Activated naive CD4-positive, alpha-beta T cell treated with anti-CD3 and anti-CD28 coated beads, Interleukin-2, amount 10 ng/mL, durations not matched to agents 7 days and 5 days (primary cell): ENCODE results near the gene SECISBP2L.

Source experiments
- CTCF ChIA-PET: fragments of 350-600 bp; sonication (Branson Sonifier 250); formaldehyde crosslinking; loops from one replicate; lab custom pipeline; 2021; ENCODE audit warnings: antibody characterized with exemption; lab: Charles Lee
- DNase-seq: peaks from one replicate; pipeline ENCODE4 v3.0.0-alpha.2; 2020
- H3K27ac Mint-ChIP-seq: one replicate; pipeline ENCODE4 v1.8.0; 2021; ENCODE audit warnings: mild to moderate bottlenecking, moderate library complexity, mixed read lengths
- H3K27me3 Mint-ChIP-seq: one replicate; pipeline ENCODE4 v1.8.0; 2021; ENCODE audit warnings: mild to moderate bottlenecking, mixed read lengths
- H3K36me3 Mint-ChIP-seq: one replicate; pipeline ENCODE4 v1.8.0; 2021; ENCODE audit warnings: mixed read lengths
- H3K4me1 Mint-ChIP-seq: one replicate; pipeline ENCODE4 v1.8.0; 2021; ENCODE audit warnings: mixed read lengths
- H3K4me3 Mint-ChIP-seq: one replicate; pipeline ENCODE4 v1.8.0; 2021; ENCODE audit warnings: mild to moderate bottlenecking, moderate library complexity, mixed read lengths
- H3K9me3 Mint-ChIP-seq: one replicate; pipeline ENCODE4 v1.8.0; 2021; ENCODE audit warnings: mixed read lengths

SECISBP2L gene

DNA sequence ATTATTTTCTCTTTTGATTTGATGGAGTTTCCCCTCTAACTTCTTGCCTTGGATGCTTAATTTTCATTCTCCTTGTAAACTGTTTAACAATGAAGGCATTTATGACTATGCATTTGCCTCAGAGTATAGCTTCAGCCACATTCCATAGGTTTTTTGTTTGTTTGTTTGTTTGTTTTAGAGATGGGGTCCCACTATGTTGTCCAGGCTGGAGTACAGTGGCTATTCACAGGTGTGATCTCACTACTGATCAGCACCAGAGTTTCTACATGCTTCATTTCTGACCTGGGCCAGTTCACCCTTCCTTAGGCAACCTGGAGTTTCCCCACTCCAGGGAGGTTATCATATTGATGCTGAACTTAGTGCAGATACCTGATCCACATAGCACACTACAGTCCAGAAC, 4.1 kb downstream of the SECISBP2L start:
- CTCF ChIA-PET: interaction anchor here (0.7 kb wide), 1 partner anchor 180 kb away, joined by 3 read pairs; no protein-coding TSS in a partner anchor
- peaks cover 26% of the 10 kb centered on the region for H3K4me1 Mint-ChIP-seq
- peaks cover 6% of the 10 kb centered on the region for H3K36me3 Mint-ChIP-seq
- no peak for DNase-seq
- H3K27me3 Mint-ChIP-seq: peaks cover 5% of the 10 kb centered on the region
- no peaks in the 10 kb centered on the region for H3K9me3 Mint-ChIP-seq
- H3K4me3 Mint-ChIP-seq: no peak overlapping the region
- no peak overlapping the region for H3K27ac Mint-ChIP-seq

GRCh38 chr15:49041426-49041825, 4.8 kb downstream of the SECISBP2L start:
- no peaks in the 10 kb centered on the region for H3K9me3 Mint-ChIP-seq
- peaks cover 3% of the 10 kb centered on the region for H3K27me3 Mint-ChIP-seq
- CTCF ChIA-PET: no interaction called here
- H3K36me3 Mint-ChIP-seq: peaks cover 5% of the 10 kb centered on the region
- DNase-seq: no peak
- H3K27ac Mint-ChIP-seq: no peak overlapping the region
- H3K4me1 Mint-ChIP-seq: peaks cover 22% of the 10 kb centered on the region
- H3K4me3 Mint-ChIP-seq: no peak overlapping the region

DNA sequence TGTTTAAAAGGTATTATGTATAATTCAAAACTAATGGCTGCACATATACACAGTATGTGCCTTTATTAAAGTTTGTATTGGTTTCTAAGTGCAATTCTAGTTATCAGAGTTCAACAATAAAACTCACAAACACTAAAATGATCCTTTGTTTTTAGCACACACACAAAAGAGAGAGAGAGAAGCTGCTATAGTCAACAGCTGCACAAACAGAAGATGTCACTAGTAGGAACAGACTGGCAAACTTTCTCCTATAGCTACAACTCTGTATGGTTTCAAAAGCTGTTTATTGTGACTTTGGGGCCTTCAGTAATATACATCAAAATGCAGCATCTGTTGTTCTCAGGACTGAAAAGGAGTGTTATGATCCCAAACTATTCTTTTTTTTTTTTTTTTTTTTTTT, 6.1 kb downstream of the SECISBP2L start:
- H3K27ac Mint-ChIP-seq: no peak overlapping the region
- peaks cover 11% of the 10 kb centered on the region for H3K36me3 Mint-ChIP-seq
- no peaks in the 10 kb centered on the region for H3K9me3 Mint-ChIP-seq
- no peak overlapping the region for H3K4me3 Mint-ChIP-seq
- CTCF ChIA-PET: no interaction called here
- no peaks in the 10 kb centered on the region for H3K27me3 Mint-ChIP-seq
- peaks cover 17% of the 10 kb centered on the region for H3K4me1 Mint-ChIP-seq
- DNase-seq: no peak

DNA sequence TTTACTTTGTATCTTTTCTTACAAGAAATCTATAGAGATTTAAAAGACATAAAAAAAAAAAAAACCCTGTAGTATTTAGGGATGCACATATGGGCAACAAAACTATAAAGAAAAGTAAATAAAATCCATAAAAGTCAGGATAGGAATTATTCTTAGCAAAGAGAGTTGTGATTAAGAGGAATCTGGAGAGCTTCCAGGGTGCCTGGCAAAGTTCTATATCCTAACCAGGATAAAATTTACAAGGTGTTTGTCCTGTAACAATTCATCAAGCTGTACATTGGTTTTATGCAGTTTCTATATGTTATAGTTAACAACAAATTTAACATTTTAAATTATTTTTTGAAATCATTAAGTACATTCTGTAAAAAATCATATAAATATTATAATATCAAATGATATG, 7.9 kb downstream of the SECISBP2L start:
- Mint-ChIP-seq H3K4me3 (no peak overlapping the region), H3K9me3 (no peaks in the 10 kb centered on the region), H3K36me3 (peaks cover 11% of the 10 kb centered on the region), H3K4me1 (peaks cover 4% of the 10 kb centered on the region), H3K27ac (no peak overlapping the region), H3K27me3 (no peaks in the 10 kb centered on the region)
- CTCF ChIA-PET: no interaction called here
- DNase-seq: no peak

GRCh38 chr15:49037546-49037940, 8.7 kb downstream of the SECISBP2L start:
- no peak overlapping the region for H3K4me3 Mint-ChIP-seq
- H3K9me3 Mint-ChIP-seq: no peaks in the 10 kb centered on the region
- H3K4me1 Mint-ChIP-seq: peaks cover 4% of the 10 kb centered on the region
- H3K36me3 Mint-ChIP-seq: peaks cover 11% of the 10 kb centered on the region
- DNase-seq: no peak
- no peak overlapping the region for H3K27ac Mint-ChIP-seq
- H3K27me3 Mint-ChIP-seq: no peaks in the 10 kb centered on the region
- CTCF ChIA-PET: interaction anchor here (0.8 kb wide), 1 partner anchor 62 kb away, joined by 3 read pairs; no protein-coding TSS in a partner anchor

DNA sequence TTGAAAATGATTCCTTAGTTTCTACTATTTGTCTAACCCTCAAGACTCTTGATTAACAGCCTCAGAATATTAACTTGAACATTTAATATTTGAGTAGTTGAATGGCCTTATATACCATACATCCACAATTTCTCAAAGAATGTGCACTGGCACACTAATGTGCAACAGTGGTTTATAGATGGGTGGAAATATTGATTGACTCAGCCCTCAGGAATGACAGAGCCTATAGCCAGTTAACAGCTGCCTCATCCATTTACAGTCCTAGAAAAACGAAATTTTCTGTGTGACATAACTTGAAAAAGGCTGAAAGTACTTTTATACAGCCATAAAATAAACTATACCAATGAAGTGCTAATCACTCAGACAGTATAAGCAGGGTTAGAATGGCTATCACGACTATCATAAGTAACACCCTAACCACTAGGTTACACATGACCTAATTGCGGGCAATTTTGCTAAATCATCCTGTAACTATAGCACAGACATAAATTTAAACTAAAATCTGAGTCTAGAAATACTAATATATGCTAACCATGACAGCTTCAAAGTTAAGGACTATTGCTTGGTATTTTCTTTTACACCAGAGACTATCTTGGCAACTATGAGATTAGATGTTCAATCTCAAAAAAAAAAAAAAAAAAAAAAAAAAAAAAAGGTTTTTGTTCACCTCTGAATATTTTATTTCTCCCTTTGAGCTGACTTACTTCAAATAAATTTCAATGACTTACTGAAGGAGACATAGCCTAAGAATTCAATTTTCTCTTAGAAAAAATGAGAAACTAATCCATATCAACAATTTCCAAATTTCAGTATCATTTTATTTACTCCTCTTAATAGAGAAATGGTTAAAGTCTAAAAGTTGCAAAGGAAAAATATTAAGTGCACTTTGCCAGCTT, 9.3 kb downstream of the SECISBP2L start:
- no peak overlapping the region for H3K4me3 Mint-ChIP-seq
- CTCF ChIA-PET: interaction anchor here (0.8 kb wide), 1 partner anchor 62 kb away, joined by 3 read pairs; no protein-coding TSS in a partner anchor
- H3K4me1 Mint-ChIP-seq: peaks cover 4% of the 10 kb centered on the region

DNA sequence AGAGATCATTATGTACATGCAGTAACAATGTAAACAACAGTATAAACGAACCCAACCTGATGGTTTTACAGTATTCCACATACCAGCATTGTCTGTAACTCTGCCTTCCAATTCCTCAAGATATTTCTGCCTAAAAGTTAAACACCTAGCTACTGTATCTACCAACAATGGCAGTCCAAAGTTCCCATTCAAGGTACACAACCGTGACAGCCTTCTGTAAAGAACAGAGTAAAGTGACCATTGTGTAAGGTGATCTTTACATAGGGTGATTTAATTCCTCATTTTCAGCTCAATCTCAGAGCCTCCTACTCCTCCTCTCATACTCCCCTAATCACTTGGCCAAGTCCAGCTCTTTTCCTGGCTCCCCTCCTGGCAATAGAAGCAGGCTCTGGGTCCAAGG, 10.4 kb downstream of the SECISBP2L start:
- Mint-ChIP-seq H3K4me3 (no peak overlapping the region), H3K27ac (no peak overlapping the region), H3K36me3 (peaks cover 8% of the 10 kb centered on the region), H3K4me1 (peaks cover 4% of the 10 kb centered on the region), H3K27me3 (no peaks in the 10 kb centered on the region), H3K9me3 (no peaks in the 10 kb centered on the region)
- CTCF ChIA-PET: no interaction called here
- DNase-seq: no peak

More for the DNA sequence above, 9.3 kb downstream of the SECISBP2L start:
- peaks cover 8% of the 10 kb centered on the region for H3K36me3 Mint-ChIP-seq
- no peak for DNase-seq
- H3K27ac Mint-ChIP-seq: no peak overlapping the region
- H3K9me3 Mint-ChIP-seq: no peaks in the 10 kb centered on the region
- H3K27me3 Mint-ChIP-seq: no peaks in the 10 kb centered on the region

DNA sequence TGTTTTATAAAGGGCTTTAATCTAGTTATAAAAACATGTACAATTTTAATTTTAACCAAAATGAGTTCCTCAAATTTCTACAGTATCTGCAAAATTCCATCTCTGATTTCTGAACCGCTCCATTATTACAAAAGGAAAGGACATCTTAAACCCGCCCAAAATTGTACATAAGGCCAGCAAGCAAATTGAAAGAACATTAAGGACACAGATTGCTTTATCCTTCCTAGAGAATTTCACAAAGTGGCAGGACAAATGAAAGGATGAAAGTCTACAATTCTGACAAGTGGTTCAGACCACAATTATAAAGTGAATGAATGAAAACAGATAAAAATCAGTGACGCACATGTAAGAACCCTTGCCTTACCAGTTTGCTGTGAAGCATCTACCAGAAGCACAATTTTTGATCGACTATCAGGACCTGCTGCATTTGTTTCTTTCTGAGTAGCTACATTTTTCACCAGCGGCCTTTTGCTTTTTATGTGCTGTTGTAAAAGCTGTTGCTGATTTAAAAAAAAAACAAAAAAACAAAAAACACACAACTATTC, 13.6 kb downstream of the SECISBP2L start:
- Mint-ChIP-seq H3K27me3 (no peaks in the 10 kb centered on the region), H3K9me3 (no peaks in the 10 kb centered on the region), H3K4me3 (no peak overlapping the region), H3K36me3 (peaks cover 12% of the 10 kb centered on the region), H3K4me1 (peaks cover 1% of the 10 kb centered on the region), H3K27ac (no peak overlapping the region)
- CTCF ChIA-PET: no interaction called here
- DNase-seq: no peak

GRCh38 chr15:49031804-49032203, 14.4 kb downstream of the SECISBP2L start:
- DNase-seq: no peak
- Mint-ChIP-seq H3K4me3 (no peak overlapping the region), H3K27ac (no peak overlapping the region), H3K27me3 (no peaks in the 10 kb centered on the region), H3K36me3 (peaks cover 16% of the 10 kb centered on the region), H3K4me1 (no peaks in the 10 kb centered on the region), H3K9me3 (no peaks in the 10 kb centered on the region)
- CTCF ChIA-PET: no interaction called here

GRCh38 chr15:49026700-49027099, 19.5 kb downstream of the SECISBP2L start:
- Mint-ChIP-seq H3K36me3 (peaks cover 26% of the 10 kb centered on the region), H3K27me3 (no peaks in the 10 kb centered on the region), H3K4me3 (no peak overlapping the region)

DNA sequence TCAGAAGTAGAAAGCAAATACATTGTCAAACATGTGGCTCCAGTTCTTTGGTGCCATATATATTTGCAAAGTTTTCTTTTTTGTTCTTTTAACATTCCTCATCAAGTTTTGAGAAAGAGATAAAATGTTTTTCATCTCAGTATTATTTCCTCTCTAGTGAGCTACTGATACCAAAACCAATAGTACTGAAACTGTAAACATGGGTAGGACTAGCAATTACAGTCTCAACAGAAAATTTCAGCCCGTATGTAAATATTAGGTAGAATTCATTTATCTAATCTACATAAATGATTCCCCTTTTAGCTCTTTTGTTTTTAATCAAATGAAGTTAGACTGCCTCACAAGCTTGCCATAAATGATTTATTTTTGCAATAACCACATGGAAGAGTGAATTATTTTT, 21.4 kb downstream of the SECISBP2L start:
- H3K9me3 Mint-ChIP-seq: no peaks in the 10 kb centered on the region
- peaks cover 5% of the 10 kb centered on the region for H3K4me1 Mint-ChIP-seq
- no peak overlapping the region for H3K27ac Mint-ChIP-seq
- H3K27me3 Mint-ChIP-seq: no peaks in the 10 kb centered on the region
- CTCF ChIA-PET: no interaction called here
- no peak for DNase-seq
- no peak overlapping the region for H3K4me3 Mint-ChIP-seq
- peaks cover 34% of the 10 kb centered on the region for H3K36me3 Mint-ChIP-seq

More at GRCh38 chr15:49026700-49027099, 19.5 kb downstream of the SECISBP2L start:
- no peak overlapping the region for H3K27ac Mint-ChIP-seq
- CTCF ChIA-PET: no interaction called here
- no peak for DNase-seq
- no peaks in the 10 kb centered on the region for H3K9me3 Mint-ChIP-seq
- H3K4me1 Mint-ChIP-seq: peaks cover 5% of the 10 kb centered on the region

- CTCF ChIA-PET: no interaction called here
- no peak overlapping the region for H3K27ac Mint-ChIP-seq
- peaks cover 5% of the 10 kb centered on the region for H3K4me1 Mint-ChIP-seq
- H3K4me3 Mint-ChIP-seq: no peak overlapping the region
- no peaks in the 10 kb centered on the region for H3K27me3 Mint-ChIP-seq
- DNase-seq: no peak
- peaks cover 40% of the 10 kb centered on the region for H3K36me3 Mint-ChIP-seq
- no peaks in the 10 kb centered on the region for H3K9me3 Mint-ChIP-seq
Observed at GRCh38 chr15:49023354-49023753, 22.9 kb downstream of the SECISBP2L start.

DNA sequence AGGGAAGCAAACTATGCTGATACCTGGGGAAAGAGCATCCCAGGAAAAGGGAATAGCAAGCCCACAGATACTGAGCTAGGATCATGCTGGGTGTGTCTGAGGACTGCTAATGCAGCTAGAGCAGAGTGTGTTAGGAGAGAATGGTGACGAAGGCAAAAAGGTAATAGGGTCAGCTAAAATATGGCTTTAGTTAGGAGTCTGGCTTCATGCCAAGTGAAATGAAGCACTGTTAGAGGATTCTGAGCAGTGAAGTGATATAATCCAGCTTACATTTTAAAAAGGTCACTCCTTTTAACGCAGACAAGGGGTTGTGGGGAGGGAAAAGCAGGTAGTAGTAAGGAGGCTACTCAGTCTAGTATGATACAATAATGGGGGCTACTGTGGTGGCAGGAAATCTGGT, 30.4 kb downstream of the SECISBP2L start:
- CTCF ChIA-PET: no interaction called here
- no peak overlapping the region for H3K27ac Mint-ChIP-seq
- peaks cover 41% of the 10 kb centered on the region for H3K36me3 Mint-ChIP-seq
- DNase-seq: no peak
- H3K4me3 Mint-ChIP-seq: no peak overlapping the region
- H3K9me3 Mint-ChIP-seq: no peaks in the 10 kb centered on the region
- no peaks in the 10 kb centered on the region for H3K4me1 Mint-ChIP-seq
- H3K27me3 Mint-ChIP-seq: no peaks in the 10 kb centered on the region

GRCh38 chr15:48999314-48999713, 46.9 kb downstream of the SECISBP2L start:
- no peaks in the 10 kb centered on the region for H3K27me3 Mint-ChIP-seq
- H3K4me3 Mint-ChIP-seq: no peak overlapping the region
- no peaks in the 10 kb centered on the region for H3K4me1 Mint-ChIP-seq
- H3K27ac Mint-ChIP-seq: no peak overlapping the region
- peaks cover 29% of the 10 kb centered on the region for H3K36me3 Mint-ChIP-seq
- H3K9me3 Mint-ChIP-seq: peaks cover 4% of the 10 kb centered on the region
- no peak for DNase-seq
- CTCF ChIA-PET: no interaction called here

DNA sequence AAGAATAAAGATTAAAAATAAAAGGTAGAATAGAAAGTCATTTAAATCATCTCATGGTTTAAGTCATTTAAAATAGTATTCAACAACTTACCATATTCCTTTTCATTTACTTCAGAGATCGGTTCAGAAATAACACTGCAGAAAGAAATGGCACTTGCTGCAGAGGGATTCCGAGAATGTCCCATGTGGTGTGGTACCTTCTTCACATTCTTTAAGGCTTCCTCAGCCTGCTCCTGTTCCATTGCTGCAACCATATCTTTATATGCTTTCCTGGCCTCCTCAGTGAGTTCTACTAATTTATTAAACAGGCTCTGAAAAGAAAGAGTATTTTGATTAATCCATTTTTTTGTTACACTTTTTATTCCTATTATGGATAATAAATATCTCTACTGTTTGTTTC, 50.0 kb downstream of the SECISBP2L start:
- Mint-ChIP-seq H3K27ac (no peak overlapping the region), H3K9me3 (no peaks in the 10 kb centered on the region), H3K4me3 (no peak overlapping the region), H3K27me3 (no peaks in the 10 kb centered on the region), H3K4me1 (no peaks in the 10 kb centered on the region), H3K36me3 (peaks cover 33% of the 10 kb centered on the region)
- CTCF ChIA-PET: no interaction called here
- no peak for DNase-seq
